Fibroblast of villous mesenchyme (primary cell): Measurements from ENCODE around the gene NHS. TPM values are rescaled to one million over a fixed set of nuclear protein-coding genes. Genes with fewer than 3 reads are reported as not detected.
A peak's percentile ranks its signal among the peaks of the same experiment; 100 is the strongest.

Source experiments
- DNase-seq: peaks from one replicate; pipeline ENCODE4 v3.0.0-alpha.2; 2010; ENCODE audit warnings: low read depth
- H3K4me3 ChIP-seq: 2 replicates; pipeline ENCODE4 v1.5.1; 2011; ENCODE audit warnings: low read depth, mild to moderate bottlenecking, low read length
- total RNA-seq: library from RNA; depleted of rRNA; stranded (reverse); fragments of >200 nt; gene quantifications from 2 replicates; pipeline ENCODE4 v1.2.3, GENCODE V29; 2012
- TF ChIP-seq, protein P1 (sequence below): IDR thresholded peaks from 2 replicates; pipeline ENCODE4 v1.5.1; 2012; ENCODE audit warnings: low read depth, mild to moderate bottlenecking, low read length; ENCODE audit not compliant: insufficient read depth

Gene NHS
- total RNA-seq, 1 donor: 5.2 TPM

DNA sequence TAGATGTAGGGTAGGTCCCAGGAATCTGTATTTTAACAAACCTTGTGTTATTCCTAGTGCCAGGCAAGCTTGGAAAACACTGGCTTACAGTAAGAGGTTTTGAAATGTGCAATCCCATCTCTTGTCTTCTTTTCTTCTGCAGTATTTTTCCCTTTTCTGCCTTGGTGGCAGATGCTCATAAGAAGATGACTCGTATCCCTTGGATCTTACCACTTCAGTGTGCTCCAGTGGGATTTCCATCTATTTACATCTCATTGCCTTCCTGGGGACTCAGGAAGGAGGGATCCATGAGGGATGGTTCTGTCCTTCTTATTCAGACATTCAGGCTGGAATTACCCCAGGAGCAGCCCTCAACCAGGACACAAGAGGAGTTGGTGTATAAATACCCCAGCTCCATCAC lies 136.6 kb downstream of the NHS start:
- no peak for DNase-seq
- H3K4me3 ChIP-seq: no peak overlapping the region
- TF ChIP-seq, protein P1, sequence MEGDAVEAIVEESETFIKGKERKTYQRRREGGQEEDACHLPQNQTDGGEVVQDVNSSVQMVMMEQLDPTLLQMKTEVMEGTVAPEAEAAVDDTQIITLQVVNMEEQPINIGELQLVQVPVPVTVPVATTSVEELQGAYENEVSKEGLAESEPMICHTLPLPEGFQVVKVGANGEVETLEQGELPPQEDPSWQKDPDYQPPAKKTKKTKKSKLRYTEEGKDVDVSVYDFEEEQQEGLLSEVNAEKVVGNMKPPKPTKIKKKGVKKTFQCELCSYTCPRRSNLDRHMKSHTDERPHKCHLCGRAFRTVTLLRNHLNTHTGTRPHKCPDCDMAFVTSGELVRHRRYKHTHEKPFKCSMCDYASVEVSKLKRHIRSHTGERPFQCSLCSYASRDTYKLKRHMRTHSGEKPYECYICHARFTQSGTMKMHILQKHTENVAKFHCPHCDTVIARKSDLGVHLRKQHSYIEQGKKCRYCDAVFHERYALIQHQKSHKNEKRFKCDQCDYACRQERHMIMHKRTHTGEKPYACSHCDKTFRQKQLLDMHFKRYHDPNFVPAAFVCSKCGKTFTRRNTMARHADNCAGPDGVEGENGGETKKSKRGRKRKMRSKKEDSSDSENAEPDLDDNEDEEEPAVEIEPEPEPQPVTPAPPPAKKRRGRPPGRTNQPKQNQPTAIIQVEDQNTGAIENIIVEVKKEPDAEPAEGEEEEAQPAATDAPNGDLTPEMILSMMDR: no peak

DNA sequence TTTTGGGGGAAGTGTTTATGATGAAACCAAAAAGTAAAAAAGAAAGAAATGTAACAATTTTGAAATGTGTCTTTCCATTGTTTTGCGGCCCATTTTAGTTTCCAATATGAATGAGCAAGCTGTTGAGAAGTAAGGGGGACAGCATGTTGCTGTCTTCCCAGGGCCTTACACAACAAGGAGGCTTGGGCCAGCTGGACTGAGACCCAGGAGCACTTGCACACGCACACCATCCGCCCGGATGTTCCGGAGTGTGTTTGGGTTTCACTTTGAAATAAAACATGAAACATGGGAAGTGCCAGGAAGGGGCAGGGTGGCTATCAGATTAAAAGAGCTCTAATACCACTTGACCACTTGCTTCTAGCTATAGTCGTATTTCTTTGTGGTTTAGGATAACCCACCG lies 144.4 kb downstream of the NHS start:
- no peak overlapping the region for H3K4me3 ChIP-seq
- TF ChIP-seq, protein P1: no peak
- DNase-seq: peak; percentile 58

DNA sequence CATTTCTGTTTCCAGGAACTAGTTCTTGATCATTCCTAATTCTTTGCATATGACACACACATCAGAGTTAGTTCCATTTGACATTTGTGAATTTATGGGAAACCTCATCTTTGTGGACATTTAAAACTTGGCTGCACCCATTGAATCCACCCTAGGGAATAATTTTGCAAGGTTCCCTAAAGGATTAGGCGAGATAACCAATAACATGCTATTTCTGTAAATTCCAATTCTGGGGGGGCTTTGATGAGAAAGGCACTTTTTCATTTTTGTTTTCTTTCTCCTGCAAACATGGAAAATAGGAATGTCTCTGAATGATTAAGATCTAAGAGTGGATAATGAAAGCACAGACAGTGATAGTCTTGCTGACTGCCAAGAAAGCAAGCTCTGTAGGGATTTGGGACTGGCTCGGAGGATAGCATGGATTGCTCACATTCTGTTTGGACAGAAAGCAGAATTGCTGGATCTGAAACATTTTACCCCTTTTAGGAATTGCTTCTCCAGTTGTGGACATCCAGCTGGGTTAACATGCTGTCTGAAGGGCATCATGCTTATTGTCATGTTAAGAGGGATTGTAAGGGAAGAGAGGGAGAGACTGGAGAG lies 145.1 kb downstream of the NHS start:
- DNase-seq: peak; percentile 11
- no peak overlapping the region for H3K4me3 ChIP-seq
- TF ChIP-seq, protein P1: no peak

DNA sequence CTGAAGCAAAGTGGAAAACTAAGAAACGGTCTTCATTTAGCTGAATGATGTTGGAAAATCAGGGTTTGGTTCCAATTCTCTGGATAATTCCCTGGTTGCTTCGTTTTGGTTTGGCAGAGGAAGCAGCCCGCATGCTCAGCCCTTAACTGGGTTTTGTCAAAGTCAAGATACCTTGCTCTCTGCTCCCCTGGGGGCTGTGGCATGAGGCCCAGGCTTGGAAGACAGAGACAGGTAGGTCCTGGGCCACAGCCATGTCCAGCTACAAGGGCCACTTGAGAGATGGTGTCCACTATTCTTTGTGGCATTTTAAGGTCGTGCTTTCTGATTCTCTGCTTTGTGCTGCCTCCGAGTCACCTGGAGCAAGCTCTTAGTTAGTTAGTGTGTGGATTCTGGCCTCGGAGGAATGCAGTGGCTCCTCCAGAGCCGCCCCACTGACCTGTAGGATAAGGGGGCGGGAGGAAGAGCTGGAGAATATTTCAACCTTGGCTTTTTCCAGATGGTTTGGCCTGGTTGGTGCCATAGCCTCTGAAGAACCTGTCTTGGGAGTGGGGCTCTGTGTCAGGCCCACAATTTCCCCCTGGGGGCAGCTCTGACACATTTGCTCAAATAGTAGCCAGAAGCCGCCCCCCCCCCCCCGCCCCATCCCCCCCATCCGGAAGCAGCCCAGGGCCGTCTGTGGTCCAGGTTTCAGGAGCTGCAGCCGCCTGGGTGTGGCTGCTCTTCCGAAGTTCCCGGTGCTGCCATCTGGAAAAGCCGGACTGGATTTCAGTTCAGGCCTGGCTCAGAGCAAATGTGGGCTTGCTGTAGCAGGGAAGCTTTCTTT lies 147.1 kb downstream of the NHS start:
- DNase-seq: peak; percentile 18
- no peak overlapping the region for H3K4me3 ChIP-seq
- TF ChIP-seq, protein P1: no peak

DNA sequence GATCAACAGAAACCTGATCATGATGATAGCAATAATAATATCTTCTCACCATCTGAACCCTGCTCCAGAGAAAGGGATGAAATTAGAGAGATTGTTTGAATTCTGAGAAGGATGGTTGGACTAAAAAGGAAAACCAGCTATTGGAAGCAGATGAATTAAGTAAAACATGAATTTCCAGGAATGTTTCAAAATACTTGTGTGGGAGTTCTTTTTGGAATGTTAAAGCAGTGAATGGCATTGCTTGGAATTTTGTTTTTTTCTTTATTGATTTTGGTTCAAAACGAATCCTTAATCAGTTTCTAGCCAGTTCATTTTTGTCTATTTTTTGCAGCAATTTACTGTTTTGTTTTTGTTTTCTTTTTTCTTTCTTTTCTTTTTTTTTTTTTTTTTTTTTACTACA lies 150.3 kb downstream of the NHS start:
- H3K4me3 ChIP-seq: no peak overlapping the region
- TF ChIP-seq, protein P1: no peak
- DNase-seq: no peak

DNA sequence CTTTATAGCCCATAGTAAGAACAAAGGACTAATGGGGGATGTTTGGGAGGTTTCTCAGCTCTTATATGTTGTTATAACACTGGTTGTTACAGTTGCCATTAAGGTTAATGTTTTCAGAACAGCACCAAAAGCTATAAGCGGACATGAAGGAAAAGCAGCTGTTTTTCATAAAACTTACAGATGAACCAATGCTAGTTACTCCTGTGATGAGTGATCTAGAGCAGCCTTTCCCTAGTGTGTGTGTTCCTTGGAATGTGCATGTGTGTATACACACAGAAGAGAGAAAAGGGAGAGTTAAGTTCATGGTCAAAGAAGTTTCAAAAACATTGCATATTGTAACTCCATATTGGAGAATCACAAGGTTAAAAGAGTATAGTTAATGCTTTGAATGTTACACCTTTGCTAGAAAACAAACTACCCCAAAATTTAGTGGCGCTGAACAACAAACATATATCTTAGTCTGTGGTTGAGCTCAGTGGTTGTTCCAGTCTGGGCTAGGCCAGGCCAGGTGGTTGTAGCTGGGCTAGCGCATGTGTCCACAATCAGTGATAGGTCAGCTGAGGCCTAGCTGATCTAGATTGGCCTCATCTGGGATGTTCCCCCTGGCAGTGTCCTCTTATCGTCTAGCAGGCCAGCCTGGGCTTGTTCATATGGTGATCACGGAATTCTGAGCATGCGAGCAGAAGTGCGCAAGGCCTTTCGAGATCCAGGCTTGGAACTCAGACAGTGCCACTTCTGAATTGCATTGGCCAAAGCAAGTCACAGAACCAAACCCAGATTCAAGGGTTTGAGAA lies 151.0 kb downstream of the NHS start:
- DNase-seq: peak; percentile 34
- no peak overlapping the region for H3K4me3 ChIP-seq
- TF ChIP-seq, protein P1: no peak
